GM19438 (cell line): ENCODE measurements around the gene TMEM109.
A peak's percentile ranks its signal among the peaks of the same experiment; 100 is the strongest.
"Not testable (repeated sequence)": the region's sequence is repeated elsewhere in the genome, so short reads cannot be mapped to it uniquely, and the experiment has no call there.

Experiments used
- ATAC-seq: cut with Tn5 transposase; IDR thresholded peaks from one replicate; pipeline ENCODE4 v1.9.1; 2021; ENCODE audit warnings: low read depth; ENCODE audit not compliant: unreplicated experiment

The TMEM109 gene

DNA sequence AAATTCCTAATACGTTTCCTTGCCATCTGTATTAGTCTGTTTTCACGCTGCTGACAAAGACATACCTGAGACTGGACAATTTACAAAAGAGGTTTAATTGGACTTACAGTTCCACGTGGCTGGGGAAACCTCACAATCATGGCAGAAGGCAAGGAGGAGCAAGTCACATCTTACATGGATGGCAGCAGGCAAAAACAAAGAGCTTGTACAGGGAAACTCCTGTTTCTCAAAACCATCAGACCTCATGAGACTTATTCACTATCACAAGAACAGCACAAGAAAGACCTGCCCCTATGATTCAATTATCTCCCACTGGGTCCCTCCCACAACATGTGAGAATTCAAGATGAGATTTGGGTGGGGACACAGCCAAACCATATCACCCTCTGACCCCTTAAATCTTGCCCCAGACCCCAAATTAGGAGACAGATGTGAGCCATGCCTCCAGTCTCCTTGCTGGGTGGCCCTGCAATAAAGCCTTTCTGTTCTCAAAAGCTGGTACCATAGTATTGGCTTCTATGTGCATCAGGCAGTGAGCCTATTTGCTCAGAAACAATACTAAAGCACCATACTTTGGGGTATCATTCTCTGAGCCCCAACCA, 4.2 kb upstream of the TMEM109 start:
- ATAC-seq, result not testable (repeated sequence)

DNA sequence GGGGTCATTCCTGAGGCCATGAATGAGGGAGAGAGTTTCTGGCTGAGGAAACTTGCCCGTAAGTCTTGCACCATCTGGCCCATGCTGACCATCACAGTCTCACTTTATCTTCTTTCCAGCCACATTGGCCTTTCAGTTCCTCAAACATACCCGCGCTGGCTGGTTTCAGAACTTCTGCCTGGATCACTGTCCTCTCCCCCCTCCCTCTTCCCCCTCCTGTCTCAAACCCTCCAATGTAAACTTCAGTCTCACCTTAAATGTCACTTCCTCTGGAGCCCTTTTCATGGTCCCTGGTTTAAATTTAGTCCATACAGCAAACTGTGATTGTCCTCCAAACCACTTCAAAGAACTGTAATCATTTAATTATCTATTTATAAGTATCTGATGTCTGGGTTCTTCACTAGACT, 3.7 kb upstream of the TMEM109 start:
- ATAC-seq, result peak; percentile 34

DNA sequence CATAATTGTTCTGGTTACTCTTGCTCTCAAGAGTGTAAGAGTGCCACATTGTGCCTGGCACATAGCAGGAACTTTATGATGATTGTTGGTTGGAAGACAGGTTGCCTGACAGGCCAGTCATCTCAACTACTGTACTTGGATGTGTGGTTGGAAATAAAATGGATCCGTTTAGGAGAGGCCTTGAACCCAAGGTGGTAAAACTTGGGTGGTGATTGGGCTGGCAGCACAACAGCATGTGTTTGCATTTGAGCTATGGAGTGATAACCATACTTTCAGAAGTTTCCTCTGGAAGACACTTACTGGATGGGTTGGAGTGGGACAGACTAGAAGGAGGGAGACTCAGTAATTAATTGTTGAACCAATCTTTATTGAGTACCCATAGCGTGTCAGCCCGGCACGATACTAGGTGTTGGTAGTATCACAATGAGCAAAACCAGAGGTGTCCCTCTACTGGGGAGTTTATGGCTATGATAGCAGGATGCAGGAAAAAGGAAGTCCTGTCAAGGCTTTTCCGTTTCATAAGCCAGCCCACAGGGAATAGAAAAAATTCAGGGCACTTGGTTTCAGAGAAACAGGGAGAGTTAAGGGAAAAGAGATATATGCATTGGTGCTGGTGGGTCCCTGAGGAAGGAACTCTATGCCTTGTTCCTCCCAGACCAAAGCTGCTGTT, 3.1 kb upstream of the TMEM109 start:
- ATAC-seq, result no peak

DNA sequence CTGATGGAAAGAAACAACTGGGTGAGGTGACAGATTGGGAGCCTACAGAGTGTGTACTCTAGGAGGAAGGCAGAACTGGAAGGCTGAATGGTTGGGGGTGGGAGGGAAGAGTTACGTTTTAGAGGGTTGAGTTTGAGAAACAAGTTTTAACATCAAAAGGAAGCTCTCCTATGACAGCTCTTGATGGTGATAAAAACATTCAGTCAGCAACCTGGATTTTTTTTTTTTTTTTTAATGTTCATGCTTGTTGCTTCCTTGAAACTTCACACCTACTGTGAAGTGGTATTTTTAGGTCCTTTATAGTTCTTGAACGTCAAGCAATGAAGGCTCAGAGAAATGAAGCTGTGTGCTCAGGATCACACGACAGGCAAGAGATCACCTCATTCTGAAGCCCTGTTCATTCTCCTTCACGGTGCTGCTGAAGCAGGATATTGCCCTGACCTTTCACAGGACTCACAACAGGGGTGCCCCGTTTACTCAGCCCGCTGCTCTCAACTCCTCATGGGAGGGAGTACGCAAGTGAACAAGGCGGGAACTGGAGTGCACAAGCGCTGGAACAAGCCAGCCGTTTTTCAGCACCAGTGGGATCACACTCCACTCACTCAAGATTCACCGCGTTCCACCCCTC, 1.6 kb upstream of the TMEM109 start:
- ATAC-seq, result no peak

- ATAC-seq, result no peak
Observed at GRCh38 chr11:60912851-60913528, 968 bp upstream of the TMEM109 start.

- no peak for ATAC-seq
Observed at GRCh38 chr11:60914633-60915247, 782 bp downstream of the TMEM109 start.

DNA sequence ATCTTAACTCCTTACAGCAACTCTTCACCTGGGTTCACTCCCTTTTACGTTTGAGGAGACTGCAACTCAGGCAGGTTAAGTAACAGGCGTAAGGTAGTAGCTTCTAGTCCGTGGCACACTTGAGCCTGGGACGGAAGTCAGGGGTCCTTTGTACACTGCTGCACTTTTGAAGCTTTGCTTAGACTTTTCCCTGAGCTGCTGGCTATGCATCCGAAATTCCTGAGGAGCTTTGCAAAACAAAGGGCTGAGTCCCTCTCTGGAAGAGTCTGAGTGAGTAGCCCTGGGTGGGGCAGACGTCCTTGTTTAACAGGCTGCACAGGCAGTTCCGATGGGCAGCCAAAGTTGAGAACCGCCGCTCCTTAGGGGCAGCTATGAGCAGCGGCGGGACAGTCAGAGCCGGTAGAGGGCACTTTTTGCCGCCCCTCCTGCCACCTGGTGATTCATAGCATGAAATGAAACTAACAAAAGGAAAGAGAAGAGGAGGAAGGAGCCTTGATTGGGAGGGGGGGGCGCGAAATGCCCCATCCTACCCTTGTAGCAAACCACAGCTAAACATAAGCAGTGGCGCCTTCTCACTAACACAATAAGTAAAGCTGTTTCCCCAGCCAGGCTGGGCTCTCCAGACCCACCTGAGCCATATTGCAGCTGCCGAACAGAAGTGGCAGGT, 1.4 kb downstream of the TMEM109 start:
- ATAC-seq, result peak; percentile 48

DNA sequence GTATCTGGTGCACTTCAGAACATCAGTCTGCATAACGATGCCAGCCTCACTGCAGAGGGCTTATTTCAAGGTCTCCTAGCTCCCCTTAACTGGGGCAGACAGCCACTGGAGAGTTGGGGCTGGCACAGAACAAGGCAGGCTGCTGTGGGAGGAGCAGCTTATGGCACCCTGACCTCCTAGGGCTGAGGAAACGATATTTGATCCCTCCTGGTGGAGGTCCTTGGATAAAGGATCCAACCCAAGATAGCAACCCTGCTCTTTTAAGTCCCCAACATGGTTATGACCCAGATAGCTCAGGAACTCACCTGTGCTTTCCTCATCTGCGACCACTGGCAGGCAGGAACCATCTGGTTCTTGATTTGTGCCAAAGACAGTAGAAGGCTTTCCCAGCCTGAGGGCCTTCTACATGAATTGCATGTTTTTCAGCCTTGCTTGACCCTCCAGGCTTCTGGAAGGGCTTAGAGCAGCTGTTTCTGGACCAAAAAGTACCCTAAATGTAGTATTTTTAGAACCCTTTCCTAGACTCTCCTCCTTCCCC, 2.8 kb downstream of the TMEM109 start:
- ATAC-seq, result no peak

DNA sequence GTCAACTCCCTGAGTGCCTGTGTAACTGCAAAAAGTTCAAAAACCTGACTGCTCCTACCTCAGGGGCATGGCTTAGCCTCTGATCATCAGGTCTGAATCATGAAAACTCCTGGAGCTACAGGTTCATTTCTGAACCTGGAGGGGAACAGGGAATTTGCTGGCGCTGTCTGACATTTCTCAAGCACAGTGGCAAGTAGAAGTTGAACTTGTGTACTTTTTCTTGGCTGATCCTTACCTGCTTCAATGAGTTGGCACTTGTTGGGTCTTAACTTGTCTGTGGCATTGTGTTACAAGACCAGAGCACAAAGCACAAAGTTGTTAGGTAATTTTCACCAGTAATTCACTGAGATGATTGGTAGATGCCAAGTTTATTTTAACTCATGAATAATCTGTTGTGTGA, 3.3 kb downstream of the TMEM109 start:
- no peak for ATAC-seq

GRCh38 chr11:60918251-60918938, 4.4 kb downstream of the TMEM109 start:
- ATAC-seq, result no peak

GRCh38 chr11:60918939-60919265, 4.9 kb downstream of the TMEM109 start:
- ATAC-seq, result no peak

- no peak for ATAC-seq
Observed at GRCh38 chr11:60919320-60919719, 5.4 kb downstream of the TMEM109 start.

DNA sequence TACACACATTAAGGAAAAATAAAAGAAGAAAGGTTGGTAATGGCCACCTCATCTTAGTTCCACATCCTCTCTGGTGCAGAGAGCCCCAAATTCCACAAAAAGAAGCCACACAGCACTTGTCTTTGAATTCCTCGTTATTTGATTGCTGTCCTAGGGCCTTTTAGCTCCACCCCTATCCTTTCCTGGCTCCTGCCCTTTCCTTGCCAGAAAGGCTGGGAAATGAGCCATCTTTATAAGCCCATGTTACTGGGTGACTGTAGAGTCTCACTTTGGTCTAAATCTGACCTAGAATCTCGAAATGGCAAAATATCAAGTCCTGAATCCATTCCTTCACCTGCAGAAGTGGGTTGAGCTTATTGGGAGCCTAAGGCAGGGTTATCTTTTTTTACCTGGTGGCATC, 6.0 kb downstream of the TMEM109 start:
- ATAC-seq, result no peak

DNA sequence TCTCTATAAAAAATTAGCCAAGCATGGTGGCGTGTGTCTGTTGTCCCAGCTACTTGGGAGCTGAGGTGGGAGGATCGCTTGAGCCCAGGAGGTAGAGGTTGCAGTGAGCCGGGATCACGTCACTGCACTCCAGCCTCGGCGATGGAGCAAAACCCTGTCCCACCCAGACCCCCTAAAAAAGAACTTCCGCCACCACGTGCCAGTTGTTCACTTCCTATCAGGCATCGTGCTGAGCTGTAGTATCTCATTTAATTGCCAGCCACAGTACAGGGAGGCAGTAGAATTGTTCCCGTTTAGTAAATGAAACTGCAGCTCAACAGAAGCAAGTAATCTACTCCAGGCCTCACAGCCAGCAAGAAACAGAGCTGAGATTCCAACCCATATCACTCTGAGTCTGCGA, 7.3 kb downstream of the TMEM109 start:
- no peak for ATAC-seq

- ATAC-seq, result no peak
Observed at GRCh38 chr11:60921777-60922335, 7.9 kb downstream of the TMEM109 start.

DNA sequence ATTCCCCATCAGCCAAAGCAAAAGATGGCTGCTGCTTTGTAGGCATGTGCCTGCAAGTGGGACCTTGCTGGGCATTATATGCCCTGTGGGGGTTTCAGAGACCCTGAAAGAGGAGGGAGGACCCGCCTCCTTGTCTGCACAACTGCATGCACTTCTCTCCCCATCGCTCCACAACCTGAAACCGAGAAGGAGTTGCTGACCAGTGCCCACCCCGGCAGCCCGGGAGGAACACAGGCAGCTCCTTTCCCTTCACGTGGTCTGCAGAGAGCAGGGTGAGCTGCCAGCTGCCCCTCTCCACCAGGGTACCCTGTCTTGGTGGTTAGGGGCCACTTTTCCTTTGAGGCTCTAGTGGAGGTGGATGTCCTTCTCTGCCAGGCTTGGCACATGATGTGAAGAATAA, 8.9 kb downstream of the TMEM109 start:
- no peak for ATAC-seq

DNA sequence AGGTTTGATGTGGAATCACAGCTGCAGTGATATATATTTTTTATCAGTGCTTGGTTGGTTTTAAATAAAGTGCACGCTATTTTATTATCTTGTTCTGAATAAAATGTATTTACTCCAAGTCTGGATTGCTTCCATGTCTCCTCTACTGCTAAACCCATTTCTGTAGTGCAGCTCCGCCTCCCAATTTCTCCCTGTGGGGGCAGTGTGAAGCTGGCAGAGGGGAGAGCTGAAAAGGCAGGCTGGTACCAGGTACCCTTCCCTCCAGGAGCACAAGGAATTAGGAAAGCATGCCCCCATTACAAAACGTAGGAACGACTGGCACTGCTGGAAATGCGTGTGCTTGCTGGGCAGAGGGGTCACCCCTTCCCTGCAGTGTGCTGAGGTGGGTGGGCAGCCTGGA, 9.4 kb downstream of the TMEM109 start:
- no peak for ATAC-seq

DNA sequence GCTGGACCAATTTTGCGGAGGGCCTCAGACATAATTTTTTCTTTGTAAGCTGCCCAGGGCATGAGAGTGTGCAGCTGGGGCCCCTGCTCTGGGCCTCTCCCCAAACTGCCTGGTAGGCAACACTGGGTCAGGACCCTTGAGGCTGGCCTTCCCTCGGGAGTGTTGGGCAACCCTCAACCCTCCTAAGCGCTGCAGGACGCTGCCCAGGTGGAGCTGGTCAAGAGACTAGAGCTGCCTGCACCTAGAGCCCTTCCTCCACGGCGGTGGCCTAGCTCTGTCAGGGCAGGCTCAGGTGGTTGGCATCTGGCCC, 9.8 kb downstream of the TMEM109 start:
- ATAC-seq, result no peak

GRCh38 chr11:60924110-60924905, 10.3 kb downstream of the TMEM109 start, which contains the start of gene TMEM132A:
TSS of gene TMEM132A (plus strand) at chr11:60924460. CDS start at chr11:60924634, 174 bp downstream.
- peak; percentile 52 for ATAC-seq
